ENCODE measurements around the gene IGSF9.

IGSF9 gene

DNA sequence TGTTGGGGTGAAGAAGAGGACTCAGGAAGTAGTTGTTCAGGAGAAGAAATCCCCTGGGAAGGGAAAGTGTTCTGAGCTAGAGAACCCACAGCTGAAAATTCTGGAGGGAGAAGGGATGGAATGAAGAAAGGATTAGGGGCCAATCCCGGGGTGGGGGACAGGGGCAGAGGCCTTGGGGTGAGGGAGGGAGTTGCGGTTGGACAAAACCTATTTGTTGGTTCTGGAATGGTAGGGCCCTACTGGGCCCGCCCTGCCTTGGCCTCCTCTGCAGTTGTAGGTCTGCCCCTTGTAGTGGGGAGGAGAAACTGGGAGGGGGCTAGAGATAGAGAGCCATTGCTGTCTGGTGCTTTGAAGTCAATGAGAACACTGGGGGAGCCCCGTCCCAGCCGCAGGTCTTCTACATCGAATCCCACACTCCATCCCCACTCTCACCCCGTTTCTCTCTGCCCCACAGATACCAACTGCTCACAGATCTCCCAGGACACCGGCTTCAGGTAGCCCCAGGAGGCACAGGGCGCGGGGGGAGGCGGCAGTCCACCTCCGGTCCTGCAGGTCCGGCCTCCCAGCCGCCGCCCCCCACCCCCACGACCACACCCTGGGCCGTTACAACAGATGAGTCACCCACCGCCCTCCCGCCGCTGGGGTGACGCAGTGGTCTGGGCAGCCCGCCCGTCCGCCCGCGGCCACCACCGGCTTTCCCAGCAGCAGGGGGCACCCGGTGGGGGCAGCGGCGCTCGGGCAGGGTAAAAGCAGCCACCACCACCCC is 21.2 kb downstream of the IGSF9 start:
- CTCF ChIA-PET = interaction anchor here (0.9 to 13.6 kb wide), 9 partner anchors 9 to 127 kb away, joined by 3 to 250 read pairs (median 4); partner anchors contain the start of gene IGSF9
- H3K4me1 ChIP-seq (ENCODE audit: control extremely low read depth in 1 of 4, control insufficient read depth in 4 of 4, insufficient read depth in 4 of 4, low read length in 3 of 4) = peaks cover 7 to 62% (median 59%) of the 10 kb centered on the region in 4 experiments

DNA sequence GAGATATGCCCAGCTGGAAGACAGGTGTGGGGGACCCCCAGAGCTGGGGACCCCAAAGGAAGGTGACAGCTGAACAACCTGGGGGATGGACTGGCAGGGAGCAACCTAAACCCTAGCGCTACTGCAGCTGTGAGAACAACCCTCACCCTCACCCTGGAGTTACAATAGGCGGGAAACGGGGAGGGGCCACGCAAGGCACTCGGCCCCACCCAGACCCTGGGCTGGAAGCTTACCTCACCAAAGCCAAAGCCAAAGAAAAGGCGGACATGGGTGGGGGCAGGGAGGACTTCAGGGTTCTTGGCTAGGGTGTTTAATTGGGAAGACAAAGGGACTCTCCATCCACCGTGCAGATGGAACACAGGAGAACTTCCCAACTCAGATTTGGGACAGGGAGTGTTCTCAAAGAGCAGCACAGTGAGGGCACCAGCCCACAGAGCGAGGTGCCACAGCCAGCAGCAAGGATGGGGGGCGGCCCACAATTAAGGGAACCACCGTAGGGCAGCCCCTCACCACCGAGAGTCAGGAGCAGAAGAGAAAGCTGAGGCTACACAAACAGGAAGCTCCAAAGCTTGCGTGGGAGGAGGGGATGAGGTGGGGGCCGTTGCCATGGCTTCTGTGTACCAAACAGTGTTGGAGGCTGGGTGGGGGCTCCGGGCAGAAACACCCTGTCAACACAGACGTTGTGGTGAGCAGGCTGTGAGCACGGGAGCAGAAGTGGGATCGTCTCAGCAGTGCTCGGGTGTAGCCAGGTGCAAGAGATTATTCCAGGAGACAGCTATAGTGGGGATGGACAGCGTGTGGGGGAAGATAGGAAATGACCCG is 22.0 kb downstream of the IGSF9 start:
- no peaks in the 10 kb centered on the region for H3K27me3 ChIP-seq (replicated peaks in 2 of 5; ENCODE audit: control insufficient read depth in 4 of 5, insufficient read depth in 5 of 5, low read length in 4 of 5)
- peak; percentile 95 to 99 (median 99) for DNase-seq
- CTCF ChIA-PET = interaction anchor here (0.9 to 13.6 kb wide), 9 partner anchors 8 to 126 kb away, joined by 3 to 250 read pairs (median 4); partner anchors contain the start of gene IGSF9
- peaks cover 7 to 28% (median 25%) of the 10 kb centered on the region in 4 experiments for H3K36me3 ChIP-seq (ENCODE audit: control insufficient read depth in 4 of 4, insufficient read depth in 4 of 4, low read length in 3 of 4)
- peaks cover 9 to 70% (median 67%) of the 10 kb centered on the region in 4 experiments for H3K4me1 ChIP-seq (ENCODE audit: control extremely low read depth in 1 of 4, control insufficient read depth in 4 of 4, insufficient read depth in 4 of 4, low read length in 3 of 4)
- WGBS (ENCODE audit: insufficient coverage) = under 1% methylated on average over 20 of the region's 20 CpGs
- H3K27ac ChIP-seq (ENCODE audit: insufficient read depth in 1 of 2, low read depth in 1 of 2, low read length in 2 of 2, poor library complexity in 1 of 2, severe bottlenecking in 2 of 2) = peak overlapping the region; percentile 100
- H3K4me3 ChIP-seq (ENCODE audit: control insufficient read depth in 1 of 7, extremely low read depth in 1 of 7, insufficient read depth in 4 of 7, low read depth in 2 of 7, low read length in 6 of 7) = peak overlapping the region; percentile 85 to 100 (median 94)
- POLR2A ChIA-PET = interaction anchor here (0.5 to 5.2 kb wide), 13 partner anchors 8 to 130 kb away, joined by 3 to 54 read pairs (median 3); partner anchors contain the start of gene CFAP45
- no peaks in the 10 kb centered on the region for H3K9me3 ChIP-seq (ENCODE audit: control extremely low read depth in 1 of 5, control insufficient read depth in 4 of 5, insufficient read depth in 2 of 5, low read depth in 1 of 5, low read length in 4 of 5)

More for the DNA sequence above, 21.2 kb downstream of the IGSF9 start:
- peak overlapping the region; percentile 100 for H3K27ac ChIP-seq (ENCODE audit: insufficient read depth in 1 of 2, low read depth in 1 of 2, low read length in 2 of 2, poor library complexity in 1 of 2, severe bottlenecking in 2 of 2)
- peak; percentile 77 to 86 (median 83) for DNase-seq
- POLR2A ChIA-PET = interaction anchor here (0.8 to 5.2 kb wide), 12 partner anchors 10 to 70 kb away, joined by 3 to 54 read pairs (median 10); partner anchors contain the start of gene CFAP45
- peaks cover 7 to 20% (median 18%) of the 10 kb centered on the region in 4 experiments for H3K36me3 ChIP-seq (ENCODE audit: control insufficient read depth in 4 of 4, insufficient read depth in 4 of 4, low read length in 3 of 4)
- H3K4me3 ChIP-seq (ENCODE audit: control insufficient read depth in 1 of 7, extremely low read depth in 1 of 7, insufficient read depth in 4 of 7, low read depth in 2 of 7, low read length in 6 of 7) = peak overlapping the region; percentile 85 to 100 (median 94)
- no peaks in the 10 kb centered on the region for H3K27me3 ChIP-seq (replicated peaks in 2 of 5; ENCODE audit: control insufficient read depth in 4 of 5, insufficient read depth in 5 of 5, low read length in 4 of 5)
- WGBS (ENCODE audit: insufficient coverage) = 0% methylated on average over 9 of the region's 31 CpGs
- H3K9me3 ChIP-seq (ENCODE audit: control extremely low read depth in 1 of 5, control insufficient read depth in 4 of 5, insufficient read depth in 2 of 5, low read depth in 1 of 5, low read length in 4 of 5) = no peaks in the 10 kb centered on the region

DNA sequence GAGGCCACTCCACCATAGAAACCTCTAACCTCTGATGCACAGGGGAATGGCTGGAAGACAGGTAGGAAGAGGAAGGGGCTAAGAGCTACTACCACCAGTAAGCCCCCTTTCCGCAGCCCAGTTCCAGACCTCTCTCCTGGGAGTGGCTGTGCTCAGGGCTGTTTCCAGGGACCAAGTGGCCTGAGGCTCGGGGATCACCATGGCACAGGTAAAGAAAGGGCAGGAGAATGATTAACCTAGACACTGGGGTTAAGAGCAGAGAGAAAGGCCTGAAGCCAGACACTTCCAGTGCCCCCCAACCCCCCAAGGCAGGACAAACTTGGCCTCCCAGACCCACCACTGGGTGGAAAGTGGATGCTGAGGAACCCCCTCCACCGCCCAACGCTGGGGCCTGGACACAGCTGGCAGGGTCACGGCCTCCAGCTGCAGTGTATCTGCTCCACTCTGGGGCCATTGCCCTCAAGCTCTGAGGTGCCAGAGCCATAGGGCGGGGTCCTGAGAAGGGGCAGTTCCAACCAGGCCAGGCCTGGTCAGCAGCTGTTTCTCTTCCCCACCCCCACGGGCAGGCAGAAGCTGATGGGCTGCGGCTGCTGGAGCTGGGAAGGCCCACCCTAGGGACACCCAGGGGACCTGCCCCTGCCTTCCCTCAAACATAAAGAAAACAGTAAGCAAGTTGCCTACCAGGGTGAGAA is 22.8 kb downstream of the IGSF9 start:
- Histone ChIP-seq H3K4me1 (ENCODE audit: control extremely low read depth in 1 of 4, control insufficient read depth in 4 of 4, insufficient read depth in 4 of 4, low read length in 3 of 4) (peaks cover 12 to 78% (median 74%) of the 10 kb centered on the region in 4 experiments), H3K36me3 (ENCODE audit: control insufficient read depth in 4 of 4, insufficient read depth in 4 of 4, low read length in 3 of 4) (peaks cover 10 to 34% (median 29%) of the 10 kb centered on the region in 4 experiments), H3K27me3 (replicated peaks in 2 of 5; ENCODE audit: control insufficient read depth in 4 of 5, insufficient read depth in 5 of 5, low read length in 4 of 5) (no peaks in the 10 kb centered on the region), H3K4me3 (ENCODE audit: control insufficient read depth in 1 of 7, extremely low read depth in 1 of 7, insufficient read depth in 4 of 7, low read depth in 2 of 7, low read length in 6 of 7) (peak overlapping the region; percentile 70 to 100 (median 94)), H3K9me3 (ENCODE audit: control extremely low read depth in 1 of 5, control insufficient read depth in 4 of 5, insufficient read depth in 2 of 5, low read depth in 1 of 5, low read length in 4 of 5) (no peaks in the 10 kb centered on the region), H3K27ac (ENCODE audit: insufficient read depth in 1 of 2, low read depth in 1 of 2, low read length in 2 of 2, poor library complexity in 1 of 2, severe bottlenecking in 2 of 2) (peak overlapping the region; percentile 100)
- ChIA-PET POLR2A (interaction anchor here (0.7 to 5.2 kb wide), 9 partner anchors 9 to 129 kb away, joined by 3 to 54 read pairs (median 13); partner anchors contain the start of gene CFAP45), CTCF (interaction anchor here (0.7 to 13.6 kb wide), 6 partner anchors 13 to 126 kb away, joined by 3 to 250 read pairs (median 6); no protein-coding TSS in a partner anchor)
- DNase-seq = peak in 1 of 3 donors; percentile 30
- WGBS (ENCODE audit: insufficient coverage) = 45% methylated on average over 5 of the region's 8 CpGs

DNA sequence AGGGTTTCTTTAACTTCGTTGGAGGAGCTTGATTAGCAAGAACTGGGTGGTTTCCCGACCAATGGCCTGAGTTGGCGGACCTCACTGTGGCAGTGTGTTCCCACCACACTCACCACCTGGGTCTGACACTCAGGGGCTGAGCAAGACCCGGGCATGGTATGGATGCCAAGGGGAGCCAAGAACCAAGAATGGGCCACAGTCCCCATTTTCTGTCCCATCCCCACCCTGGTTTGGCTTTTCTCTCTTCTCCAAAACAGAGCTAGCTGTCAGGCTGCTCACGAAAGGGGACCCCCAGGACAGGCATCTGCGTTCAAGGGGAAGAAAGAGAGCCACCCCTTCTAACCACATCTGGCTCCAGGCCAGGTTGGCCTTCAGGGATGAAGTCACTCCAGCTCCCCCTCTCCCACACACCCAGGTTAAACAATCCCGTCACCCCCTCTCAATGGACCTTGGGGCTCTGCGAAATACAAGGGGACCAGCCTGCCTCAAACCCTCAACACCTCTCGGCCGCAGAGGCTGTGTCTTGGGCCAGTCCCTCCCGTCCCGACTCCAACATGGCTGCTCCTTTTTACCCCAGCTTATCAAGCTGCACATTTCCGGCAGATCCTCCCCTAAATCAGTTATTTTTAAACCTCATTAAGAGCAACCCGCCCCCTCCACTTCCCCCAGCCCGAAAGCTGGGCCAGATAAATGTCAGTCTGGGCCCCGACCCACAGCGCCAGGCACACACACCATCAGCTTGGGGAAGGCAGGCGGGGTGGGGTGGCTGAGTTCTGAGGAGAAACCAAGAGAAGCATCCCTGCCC is 23.5 kb downstream of the IGSF9 start:
- peaks cover 15 to 83% (median 78%) of the 10 kb centered on the region in 4 experiments for H3K4me1 ChIP-seq (ENCODE audit: control extremely low read depth in 1 of 4, control insufficient read depth in 4 of 4, insufficient read depth in 4 of 4, low read length in 3 of 4)
- peak; percentile 75 to 94 (median 92) for DNase-seq
- no peaks in the 10 kb centered on the region for H3K9me3 ChIP-seq (ENCODE audit: control extremely low read depth in 1 of 5, control insufficient read depth in 4 of 5, insufficient read depth in 2 of 5, low read depth in 1 of 5, low read length in 4 of 5)
- ChIA-PET POLR2A (interaction anchor here (1.4 to 5.2 kb wide), 6 partner anchors 22 to 40 kb away, joined by 3 to 54 read pairs (median 18); partner anchors contain the start of gene CFAP45), CTCF (interaction anchor here (0.7 to 13.6 kb wide), 6 partner anchors 14 to 141 kb away, joined by 3 to 250 read pairs (median 6); partner anchors contain the start of genes DUSP23 and FCRL6)
- peaks cover 11 to 40% (median 32%) of the 10 kb centered on the region in 4 experiments for H3K36me3 ChIP-seq (ENCODE audit: control insufficient read depth in 4 of 4, insufficient read depth in 4 of 4, low read length in 3 of 4)
- H3K27me3 ChIP-seq (replicated peaks in 2 of 5; ENCODE audit: control insufficient read depth in 4 of 5, insufficient read depth in 5 of 5, low read length in 4 of 5) = no peaks in the 10 kb centered on the region
- H3K4me3 ChIP-seq (ENCODE audit: control insufficient read depth in 1 of 7, extremely low read depth in 1 of 7, insufficient read depth in 4 of 7, low read depth in 2 of 7, low read length in 6 of 7) = peak overlapping the region; percentile 8 to 100 (median 94)
- H3K27ac ChIP-seq (ENCODE audit: insufficient read depth in 1 of 2, low read depth in 1 of 2, low read length in 2 of 2, poor library complexity in 1 of 2, severe bottlenecking in 2 of 2) = peak overlapping the region; percentile 100
- WGBS (ENCODE audit: insufficient coverage) = 5% methylated on average over 12 of the region's 18 CpGs

DNA sequence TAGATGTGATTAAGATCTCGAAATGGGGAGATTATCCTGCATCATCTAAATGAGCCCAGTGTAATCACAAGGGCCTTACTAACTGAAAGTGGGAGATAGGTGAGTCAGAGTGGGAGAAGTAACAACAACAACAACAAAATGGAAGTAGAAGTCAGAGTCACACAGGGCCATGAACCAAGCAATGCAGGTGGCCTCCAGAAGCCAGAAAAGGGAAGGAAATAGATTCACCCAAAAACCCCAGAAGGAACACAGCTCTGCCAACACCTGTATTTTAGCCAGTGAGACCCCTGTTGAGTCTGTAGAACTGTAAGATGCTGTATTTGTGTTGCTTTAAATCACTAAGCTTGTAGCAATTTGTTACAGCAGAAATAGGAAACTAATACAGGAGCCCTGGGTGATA is 24.2 kb downstream of the IGSF9 start:
- H3K36me3 ChIP-seq (ENCODE audit: control insufficient read depth in 4 of 4, insufficient read depth in 4 of 4, low read length in 3 of 4) = peaks cover 11 to 45% (median 38%) of the 10 kb centered on the region in 4 experiments
- no peaks in the 10 kb centered on the region for H3K27me3 ChIP-seq (replicated peaks in 2 of 5; ENCODE audit: control insufficient read depth in 4 of 5, insufficient read depth in 5 of 5, low read length in 4 of 5)
- ChIA-PET CTCF (interaction anchor here (0.8 to 13.6 kb wide), 5 partner anchors 15 to 140 kb away, joined by 3 to 250 read pairs (median 4); partner anchors contain the start of genes DUSP23 and FCRL6), POLR2A (interaction anchor here (1.4 to 5.2 kb wide), 2 partner anchors 23 to 29 kb away, joined by 5 to 54 read pairs; no protein-coding TSS in a partner anchor)
- H3K4me3 ChIP-seq (ENCODE audit: control insufficient read depth in 1 of 7, extremely low read depth in 1 of 7, insufficient read depth in 4 of 7, low read depth in 2 of 7, low read length in 6 of 7) = peak overlapping the region in 6 of 7 experiments; percentile 41 to 100 (median 94)
- no CpG with 5 or more reads among the region's 1 CpG for WGBS (ENCODE audit: insufficient coverage)
- H3K9me3 ChIP-seq (ENCODE audit: control extremely low read depth in 1 of 5, control insufficient read depth in 4 of 5, insufficient read depth in 2 of 5, low read depth in 1 of 5, low read length in 4 of 5) = no peaks in the 10 kb centered on the region
- peaks cover 15 to 87% (median 83%) of the 10 kb centered on the region in 4 experiments for H3K4me1 ChIP-seq (ENCODE audit: control extremely low read depth in 1 of 4, control insufficient read depth in 4 of 4, insufficient read depth in 4 of 4, low read length in 3 of 4)
- peak overlapping the region; percentile 100 for H3K27ac ChIP-seq (ENCODE audit: insufficient read depth in 1 of 2, low read depth in 1 of 2, low read length in 2 of 2, poor library complexity in 1 of 2, severe bottlenecking in 2 of 2)
- peak; percentile 66 to 89 (median 86) for DNase-seq

Data from common myeloid progenitor, CD34-positive (primary cell).